OCI-LY3 (cell line): ENCODE data around the gene APBB2.

Source experiments
- CTCF ChIP-seq: fragments of 200-600, 300-600 bp; sonication (generic); IDR thresholded peaks from 2 replicates; pipeline ENCODE4 v1.5.1; 2014; ENCODE audit warnings: antibody characterized with exemption, low read length, low read depth
- EZH2phosphoT487 ChIP-seq: fragments of 200-600 bp; shearing (Covaris generic); IDR thresholded peaks from 2 replicates; pipeline ENCODE4 v1.6.1; 2018; ENCODE audit warnings: antibody characterized with exemption, mixed run types, low read depth

- TF ChIP-seq CTCF (no peak), EZH2phosphoT487 (no peak)
Measured at GRCh38 chr4:41192136-41192535, 22.2 kb downstream of the APBB2 start.
